HL-60 (cell line): ENCODE data around the gene MICB.

Experiments
- TF ChIP-seq, protein P1 (sequence below): IDR thresholded peaks from 2 replicates; pipeline ENCODE4 v1.6.1; 2012; ENCODE audit warnings: low read depth; ENCODE audit not compliant: insufficient replicate concordance
- TF ChIP-seq, protein P2 (sequence below): IDR thresholded peaks from one replicate; pipeline ENCODE4 v1.5.1; 2011; ENCODE audit warnings: low read length, control low read depth, inconsistent platforms; ENCODE audit not compliant: insufficient read depth

DNA sequence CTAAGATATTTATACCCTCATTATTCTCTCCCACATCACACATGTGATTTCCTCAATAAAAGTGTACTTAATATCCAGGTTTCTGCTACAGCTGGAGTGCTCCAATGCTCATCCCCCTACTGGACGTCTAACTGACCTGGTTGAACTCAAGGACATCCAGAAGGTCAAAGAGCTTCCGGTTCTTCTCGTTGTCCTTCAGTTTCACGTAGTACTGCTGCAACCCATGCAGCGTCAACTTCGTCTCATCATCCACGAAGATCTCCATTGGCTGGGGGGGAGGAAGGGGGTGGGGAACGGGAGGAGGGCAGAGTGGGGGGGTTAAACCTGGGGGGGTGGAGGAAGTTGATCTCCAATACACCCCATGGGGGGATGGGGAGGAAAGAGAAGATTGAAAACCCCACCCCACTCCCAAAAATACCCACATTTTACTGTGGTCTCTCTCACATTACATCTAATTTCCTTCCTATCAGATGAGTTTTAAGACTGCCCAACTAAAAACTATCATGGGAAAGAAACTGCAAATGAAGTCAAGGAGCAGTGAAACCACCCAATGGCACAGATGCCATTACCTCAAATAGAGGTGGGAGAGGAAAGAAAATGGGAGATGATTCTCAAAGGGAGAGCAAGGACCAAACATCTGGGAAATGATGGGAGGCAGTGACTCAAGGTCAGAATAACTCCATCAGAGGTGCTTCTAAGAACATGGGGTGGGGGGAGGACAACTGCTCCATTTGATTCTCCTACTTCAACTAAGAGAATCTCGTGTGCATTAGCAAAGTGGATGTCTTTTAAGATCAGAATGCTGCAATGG is 34.9 kb downstream of the MICB start:
- TF ChIP-seq, protein P1, sequence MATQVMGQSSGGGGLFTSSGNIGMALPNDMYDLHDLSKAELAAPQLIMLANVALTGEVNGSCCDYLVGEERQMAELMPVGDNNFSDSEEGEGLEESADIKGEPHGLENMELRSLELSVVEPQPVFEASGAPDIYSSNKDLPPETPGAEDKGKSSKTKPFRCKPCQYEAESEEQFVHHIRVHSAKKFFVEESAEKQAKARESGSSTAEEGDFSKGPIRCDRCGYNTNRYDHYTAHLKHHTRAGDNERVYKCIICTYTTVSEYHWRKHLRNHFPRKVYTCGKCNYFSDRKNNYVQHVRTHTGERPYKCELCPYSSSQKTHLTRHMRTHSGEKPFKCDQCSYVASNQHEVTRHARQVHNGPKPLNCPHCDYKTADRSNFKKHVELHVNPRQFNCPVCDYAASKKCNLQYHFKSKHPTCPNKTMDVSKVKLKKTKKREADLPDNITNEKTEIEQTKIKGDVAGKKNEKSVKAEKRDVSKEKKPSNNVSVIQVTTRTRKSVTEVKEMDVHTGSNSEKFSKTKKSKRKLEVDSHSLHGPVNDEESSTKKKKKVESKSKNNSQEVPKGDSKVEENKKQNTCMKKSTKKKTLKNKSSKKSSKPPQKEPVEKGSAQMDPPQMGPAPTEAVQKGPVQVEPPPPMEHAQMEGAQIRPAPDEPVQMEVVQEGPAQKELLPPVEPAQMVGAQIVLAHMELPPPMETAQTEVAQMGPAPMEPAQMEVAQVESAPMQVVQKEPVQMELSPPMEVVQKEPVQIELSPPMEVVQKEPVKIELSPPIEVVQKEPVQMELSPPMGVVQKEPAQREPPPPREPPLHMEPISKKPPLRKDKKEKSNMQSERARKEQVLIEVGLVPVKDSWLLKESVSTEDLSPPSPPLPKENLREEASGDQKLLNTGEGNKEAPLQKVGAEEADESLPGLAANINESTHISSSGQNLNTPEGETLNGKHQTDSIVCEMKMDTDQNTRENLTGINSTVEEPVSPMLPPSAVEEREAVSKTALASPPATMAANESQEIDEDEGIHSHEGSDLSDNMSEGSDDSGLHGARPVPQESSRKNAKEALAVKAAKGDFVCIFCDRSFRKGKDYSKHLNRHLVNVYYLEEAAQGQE, result no peak
- TF ChIP-seq, protein P2, sequence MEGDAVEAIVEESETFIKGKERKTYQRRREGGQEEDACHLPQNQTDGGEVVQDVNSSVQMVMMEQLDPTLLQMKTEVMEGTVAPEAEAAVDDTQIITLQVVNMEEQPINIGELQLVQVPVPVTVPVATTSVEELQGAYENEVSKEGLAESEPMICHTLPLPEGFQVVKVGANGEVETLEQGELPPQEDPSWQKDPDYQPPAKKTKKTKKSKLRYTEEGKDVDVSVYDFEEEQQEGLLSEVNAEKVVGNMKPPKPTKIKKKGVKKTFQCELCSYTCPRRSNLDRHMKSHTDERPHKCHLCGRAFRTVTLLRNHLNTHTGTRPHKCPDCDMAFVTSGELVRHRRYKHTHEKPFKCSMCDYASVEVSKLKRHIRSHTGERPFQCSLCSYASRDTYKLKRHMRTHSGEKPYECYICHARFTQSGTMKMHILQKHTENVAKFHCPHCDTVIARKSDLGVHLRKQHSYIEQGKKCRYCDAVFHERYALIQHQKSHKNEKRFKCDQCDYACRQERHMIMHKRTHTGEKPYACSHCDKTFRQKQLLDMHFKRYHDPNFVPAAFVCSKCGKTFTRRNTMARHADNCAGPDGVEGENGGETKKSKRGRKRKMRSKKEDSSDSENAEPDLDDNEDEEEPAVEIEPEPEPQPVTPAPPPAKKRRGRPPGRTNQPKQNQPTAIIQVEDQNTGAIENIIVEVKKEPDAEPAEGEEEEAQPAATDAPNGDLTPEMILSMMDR, result no peak
